ENCODE data around the gene TCP11.

The TCP11 gene

DNA sequence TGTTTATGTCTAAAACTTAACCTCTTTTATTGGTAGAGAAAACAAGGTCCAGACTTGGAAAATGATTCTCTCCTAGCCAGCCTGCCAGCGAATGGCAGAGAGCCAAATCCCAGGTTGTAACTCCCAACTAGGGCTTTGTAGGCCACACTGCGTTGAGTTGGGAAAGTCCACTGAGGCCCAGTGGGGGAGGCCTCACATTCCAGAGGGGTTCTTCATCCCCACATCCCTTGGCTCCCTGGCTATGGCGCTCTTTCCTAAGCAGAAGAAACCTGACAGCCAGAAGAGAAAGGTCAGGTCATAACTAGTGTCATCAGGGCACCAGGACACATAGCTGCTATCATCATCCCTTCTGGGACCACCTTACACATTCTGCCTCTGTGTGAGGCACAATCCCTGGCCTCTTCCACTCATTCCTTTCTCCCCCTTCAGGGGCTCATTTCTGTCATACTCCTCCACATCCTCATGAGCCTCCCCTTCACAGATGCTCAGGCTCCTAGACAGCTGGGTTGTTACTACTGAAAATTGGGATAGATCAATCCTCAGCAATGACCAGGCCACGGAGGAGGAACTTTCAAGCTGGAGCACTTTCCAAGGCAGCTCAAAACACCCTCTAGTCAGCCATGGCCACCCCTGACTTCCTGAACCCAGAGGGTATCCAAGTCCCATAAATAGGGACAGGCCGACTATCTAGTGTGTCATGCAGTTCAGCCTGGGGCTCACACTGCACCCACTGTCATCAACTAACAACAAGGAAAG, 48.6 kb downstream of the TCP11 start:
- no peak for DNase-seq (ENCODE audit: low read depth)

DNA sequence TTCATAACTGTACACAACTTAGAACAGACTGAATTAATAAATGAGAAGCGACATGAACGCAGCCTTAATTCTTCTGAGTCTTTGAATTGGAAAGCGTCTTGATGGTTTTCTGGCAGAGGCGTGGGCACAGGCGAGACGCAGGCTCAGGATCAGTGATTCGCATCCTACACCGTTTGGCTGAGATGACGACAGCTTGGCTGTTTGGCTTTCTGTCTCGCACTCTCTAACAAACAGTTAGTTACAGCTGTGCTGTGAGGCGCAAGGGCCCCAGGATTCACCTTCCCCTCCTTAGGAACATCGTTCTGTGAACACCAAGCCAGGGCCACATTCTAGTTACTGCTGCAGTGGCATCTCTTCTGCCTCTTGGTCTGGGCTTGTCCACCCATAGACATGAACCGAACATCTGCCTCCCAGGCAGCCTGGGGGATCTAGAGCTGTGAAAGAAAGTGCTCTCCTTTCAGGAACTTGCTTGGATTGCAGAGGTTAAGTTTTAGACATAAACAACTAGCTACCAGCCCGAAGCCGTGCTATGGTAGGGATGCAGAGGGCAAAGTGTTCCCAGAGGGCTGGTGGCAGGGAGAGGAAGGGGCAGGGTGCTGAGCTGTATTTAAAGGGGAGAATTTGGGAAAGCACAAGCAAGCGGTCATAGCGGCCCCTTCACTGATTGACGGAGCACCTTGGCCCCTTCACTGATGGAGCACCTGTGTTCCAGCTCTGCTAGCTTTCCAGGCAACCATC, 49.6 kb downstream of the TCP11 start:
- DNase-seq (ENCODE audit: low read depth): no peak

- no peak for DNase-seq (ENCODE audit: low read depth)
Observed at GRCh38 chr6:35090734-35091133, 50.4 kb downstream of the TCP11 start.

GRCh38 chr6:35089935-35090505, 51.1 kb downstream of the TCP11 start:
- no peak for DNase-seq (ENCODE audit: low read depth)

GRCh38 chr6:35089216-35089934, 51.8 kb downstream of the TCP11 start:
- DNase-seq (ENCODE audit: low read depth): no peak

GRCh38 chr6:35088281-35089215, 52.6 kb downstream of the TCP11 start:
- DNase-seq (ENCODE audit: low read depth): no peak

GRCh38 chr6:35087361-35088280, 53.5 kb downstream of the TCP11 start:
- no peak for DNase-seq (ENCODE audit: low read depth)

DNA sequence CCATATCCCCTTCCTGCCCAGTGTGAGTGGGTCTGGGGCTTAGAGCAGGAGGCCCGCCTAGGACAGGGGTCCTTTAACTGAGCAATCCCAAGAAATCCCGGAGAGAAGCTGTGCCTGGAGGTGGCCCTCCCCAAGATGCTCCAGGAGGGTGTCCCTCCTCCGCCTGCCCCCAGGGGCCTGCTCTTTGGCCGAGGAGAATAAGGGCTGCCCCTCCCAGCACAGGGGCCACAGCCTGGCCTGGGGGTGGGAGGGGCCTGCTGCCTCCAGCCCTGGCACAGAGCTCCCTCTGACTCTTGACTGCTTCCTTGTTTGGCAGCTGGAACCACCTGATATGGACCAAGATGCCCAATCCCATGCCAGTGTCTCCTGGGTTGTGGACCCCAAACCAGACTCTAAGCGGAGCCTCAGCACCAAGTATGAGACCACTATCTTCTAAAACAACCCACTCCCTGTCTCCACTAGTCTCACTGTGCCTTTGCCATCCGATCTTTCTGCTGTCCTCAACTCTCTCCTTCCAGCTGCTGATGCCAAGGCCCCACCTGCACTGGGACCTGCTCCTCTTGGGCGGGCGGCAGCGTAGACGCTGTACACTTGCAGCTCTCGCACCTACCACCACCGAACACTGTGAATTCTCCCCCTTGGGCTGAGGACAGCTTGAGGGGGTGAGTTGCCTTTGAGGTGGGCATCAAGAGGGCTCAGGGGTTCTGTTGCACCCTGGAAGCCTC, 54.3 kb downstream of the TCP11 start:
- no peak for DNase-seq (ENCODE audit: low read depth)

DNA sequence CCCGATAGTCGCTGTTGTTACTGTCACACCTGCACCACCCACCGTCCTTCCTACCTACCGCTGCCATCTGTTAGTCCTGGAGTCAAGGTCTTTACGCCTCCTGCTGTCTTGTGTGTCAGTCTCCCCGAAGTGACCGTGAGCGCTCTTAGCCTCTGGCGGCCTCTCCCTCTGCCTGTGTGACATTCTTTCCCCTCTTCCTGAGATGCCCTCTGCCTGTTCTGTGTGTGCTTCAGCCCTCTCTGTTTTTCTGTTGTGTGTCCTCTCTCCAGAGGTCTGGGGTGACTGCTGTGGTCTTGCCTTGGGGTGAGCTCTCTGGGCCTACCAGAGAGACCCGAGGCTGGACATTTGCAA, 54.9 kb downstream of the TCP11 start:
- DNase-seq (ENCODE audit: low read depth): no peak

- no peak for DNase-seq (ENCODE audit: low read depth)
Observed at GRCh38 chr6:35085359-35086281, 55.5 kb downstream of the TCP11 start.

DNA sequence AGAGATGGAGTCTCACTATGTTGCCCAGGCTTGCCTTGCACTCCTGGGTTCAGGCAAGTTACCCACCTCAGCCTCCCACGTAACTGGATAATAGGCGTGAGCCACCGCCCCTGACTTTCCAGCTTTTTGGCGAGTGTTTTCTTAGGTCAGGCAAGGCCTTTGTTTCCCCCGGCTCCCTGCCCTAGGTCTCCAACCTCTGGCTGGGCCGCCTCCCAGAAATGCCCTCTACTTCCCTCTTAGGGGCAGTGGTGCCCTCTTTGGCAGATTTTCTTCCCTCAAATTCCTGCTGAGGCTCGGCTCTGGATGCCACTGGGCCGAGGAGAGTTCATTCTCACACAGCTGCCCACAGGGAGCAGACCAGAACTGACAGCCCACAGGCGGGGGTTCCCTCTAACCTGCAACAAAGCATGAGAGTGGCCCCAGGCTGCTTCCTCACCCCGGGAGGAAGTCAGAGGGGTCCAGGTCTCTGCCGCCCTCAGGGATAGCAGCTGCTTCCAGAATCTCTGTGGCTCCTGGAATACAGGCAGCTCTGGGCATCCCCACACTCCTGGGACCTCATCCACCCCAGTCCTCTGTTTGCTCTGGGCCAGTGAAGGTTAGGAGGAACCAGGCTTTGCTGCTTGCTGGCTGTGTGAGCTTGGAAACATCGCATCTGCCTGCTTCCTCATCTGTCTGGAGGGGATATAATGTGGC, 56.5 kb downstream of the TCP11 start:
- DNase-seq (ENCODE audit: low read depth): no peak

- no peak for DNase-seq (ENCODE audit: low read depth)
Observed at GRCh38 chr6:35084041-35084491, 57.1 kb downstream of the TCP11 start.

- no peak for DNase-seq (ENCODE audit: low read depth)
Observed at GRCh38 chr6:35083507-35083906, 57.6 kb downstream of the TCP11 start.

DNA sequence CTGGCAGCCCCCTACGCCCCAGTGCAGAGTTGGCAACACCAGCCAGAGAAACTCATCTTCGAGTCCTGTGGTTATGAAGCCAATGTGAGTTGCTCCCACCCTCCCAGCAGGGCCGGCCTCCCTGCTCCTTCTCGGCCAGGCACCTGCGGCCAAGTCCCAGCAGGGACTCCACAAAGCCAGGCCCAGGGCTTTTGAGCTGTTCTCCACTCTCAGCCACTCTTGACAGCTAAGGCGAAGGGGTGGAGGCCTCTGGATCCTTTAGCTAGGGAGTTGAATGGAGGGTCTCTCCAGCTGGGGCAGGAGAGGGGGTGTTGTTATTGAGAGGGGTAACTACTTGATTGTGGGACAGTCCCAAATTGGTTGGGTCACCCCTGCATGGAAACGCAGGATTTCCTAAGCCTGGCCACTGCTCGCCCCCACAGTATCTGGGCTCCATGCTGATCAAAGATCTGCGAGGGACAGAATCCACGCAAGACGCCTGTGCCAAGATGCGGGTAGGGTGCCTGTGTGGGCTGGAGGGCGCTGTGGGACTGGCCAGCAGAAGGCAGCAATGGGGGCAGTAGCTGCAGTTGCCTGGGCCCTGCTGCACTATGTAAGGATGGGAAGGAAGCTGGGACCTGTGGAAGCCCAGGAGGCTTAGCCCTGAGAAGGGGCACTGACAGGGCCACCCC, 58.3 kb downstream of the TCP11 start:
- DNase-seq (ENCODE audit: low read depth): no peak

GRCh38 chr6:35082046-35082732, 59.0 kb downstream of the TCP11 start:
- no peak for DNase-seq (ENCODE audit: low read depth)

- DNase-seq (ENCODE audit: low read depth): no peak
Observed at GRCh38 chr6:35081426-35081851, 59.7 kb downstream of the TCP11 start.
